Measurements from ENCODE around the gene SEMA4G.

SEMA4G gene

GRCh38 chr10:100984672-100985177 lies 15.4 kb downstream of the SEMA4G start:
- TF ChIP-seq CTCF (IDR thresholded peaks at IDR 0.05; ENCODE audit: insufficient read depth, low read length, poor library complexity, severe bottlenecking) (no peak), EZH2phosphoT487 (conservative IDR thresholded peaks at IDR 0.05; ENCODE audit: low read length) (no peak)
- Histone ChIP-seq H3K36me3 (ENCODE audit: low read length) (no peaks in the 10 kb centered on the region), H3K9me2 (replicated peaks; ENCODE audit: insufficient read depth, low read length) (no peaks in the 10 kb centered on the region), H3K4me2 (ENCODE audit: low read depth, low read length, poor library complexity, severe bottlenecking) (no peak overlapping the region), H3K9ac (ENCODE audit: low read length) (no peak overlapping the region), H3K4me3 (ENCODE audit: insufficient read depth, low read length, poor library complexity, severe bottlenecking) (no peak overlapping the region), H3K79me2 (ENCODE audit: insufficient read depth, low read length) (peaks cover 36% of the 10 kb centered on the region), H3K27ac (ENCODE audit: low read depth, low read length) (no peak overlapping the region), H2AFZ (ENCODE audit: low read depth, low read length, severe bottlenecking) (no peak overlapping the region), H4K20me1 (ENCODE audit: low read depth, low read length) (no peaks in the 10 kb centered on the region), H3K27me3 (ENCODE audit: low read length) (no peaks in the 10 kb centered on the region), H3K9me3 (ENCODE audit: insufficient read depth, low read length) (no peaks in the 10 kb centered on the region), H3F3A (ENCODE audit: insufficient read depth) (no peaks in the 10 kb centered on the region; the same call in 1 of the 2 replicates)

GRCh38 chr10:100985336-100985735 lies 16.0 kb downstream of the SEMA4G start:
- Histone ChIP-seq H3K9me3 (ENCODE audit: insufficient read depth, low read length) (no peaks in the 10 kb centered on the region), H3K27me3 (ENCODE audit: low read length) (no peaks in the 10 kb centered on the region), H3K9me2 (replicated peaks; ENCODE audit: insufficient read depth, low read length) (no peaks in the 10 kb centered on the region), H3K27ac (ENCODE audit: low read depth, low read length) (no peak overlapping the region), H3F3A (ENCODE audit: insufficient read depth) (no peaks in the 10 kb centered on the region; the same call in 1 of the 2 replicates), H3K9ac (ENCODE audit: low read length) (no peak overlapping the region), H3K4me2 (ENCODE audit: low read depth, low read length, poor library complexity, severe bottlenecking) (no peak overlapping the region), H3K4me3 (ENCODE audit: insufficient read depth, low read length, poor library complexity, severe bottlenecking) (no peak overlapping the region), H4K20me1 (ENCODE audit: low read depth, low read length) (no peaks in the 10 kb centered on the region), H3K36me3 (ENCODE audit: low read length) (no peaks in the 10 kb centered on the region), H3K79me2 (ENCODE audit: insufficient read depth, low read length) (peaks cover 42% of the 10 kb centered on the region), H2AFZ (ENCODE audit: low read depth, low read length, severe bottlenecking) (no peak overlapping the region)
- TF ChIP-seq CTCF (IDR thresholded peaks at IDR 0.05; ENCODE audit: insufficient read depth, low read length, poor library complexity, severe bottlenecking) (no peak), EZH2phosphoT487 (conservative IDR thresholded peaks at IDR 0.05; ENCODE audit: low read length) (no peak)

GRCh38 chr10:100986623-100986951 lies 17.3 kb downstream of the SEMA4G start:
- Histone ChIP-seq H4K20me1 (ENCODE audit: low read depth, low read length) (no peaks in the 10 kb centered on the region), H3K4me3 (ENCODE audit: insufficient read depth, low read length, poor library complexity, severe bottlenecking) (peak overlapping the region; percentile 99), H3K27me3 (ENCODE audit: low read length) (no peaks in the 10 kb centered on the region), H2AFZ (ENCODE audit: low read depth, low read length, severe bottlenecking) (peak overlapping the region; percentile 88), H3K9ac (ENCODE audit: low read length) (peak overlapping the region; percentile 77), H3K9me3 (ENCODE audit: insufficient read depth, low read length) (no peaks in the 10 kb centered on the region), H3K9me2 (replicated peaks; ENCODE audit: insufficient read depth, low read length) (no peaks in the 10 kb centered on the region), H3K4me2 (ENCODE audit: low read depth, low read length, poor library complexity, severe bottlenecking) (peak overlapping the region; percentile 92), H3K36me3 (ENCODE audit: low read length) (no peaks in the 10 kb centered on the region), H3F3A (ENCODE audit: insufficient read depth) (no peaks in the 10 kb centered on the region; the same call in 1 of the 2 replicates), H3K79me2 (ENCODE audit: insufficient read depth, low read length) (peaks cover 44% of the 10 kb centered on the region), H3K27ac (ENCODE audit: low read depth, low read length) (no peak overlapping the region)
- TF ChIP-seq CTCF (IDR thresholded peaks at IDR 0.05; ENCODE audit: insufficient read depth, low read length, poor library complexity, severe bottlenecking) (no peak), EZH2phosphoT487 (conservative IDR thresholded peaks at IDR 0.05; ENCODE audit: low read length) (no peak)
